Measurements from ENCODE around the gene NRXN2. TPM values are rescaled to one million over a fixed set of nuclear protein-coding genes. Genes with fewer than 3 reads are reported as not detected.

The NRXN2 gene
- total and polyA plus RNA-seq, 2 donors (not counting 3 experiments of a cell fraction or from before 2014, with no cell fraction given) = not detected

DNA sequence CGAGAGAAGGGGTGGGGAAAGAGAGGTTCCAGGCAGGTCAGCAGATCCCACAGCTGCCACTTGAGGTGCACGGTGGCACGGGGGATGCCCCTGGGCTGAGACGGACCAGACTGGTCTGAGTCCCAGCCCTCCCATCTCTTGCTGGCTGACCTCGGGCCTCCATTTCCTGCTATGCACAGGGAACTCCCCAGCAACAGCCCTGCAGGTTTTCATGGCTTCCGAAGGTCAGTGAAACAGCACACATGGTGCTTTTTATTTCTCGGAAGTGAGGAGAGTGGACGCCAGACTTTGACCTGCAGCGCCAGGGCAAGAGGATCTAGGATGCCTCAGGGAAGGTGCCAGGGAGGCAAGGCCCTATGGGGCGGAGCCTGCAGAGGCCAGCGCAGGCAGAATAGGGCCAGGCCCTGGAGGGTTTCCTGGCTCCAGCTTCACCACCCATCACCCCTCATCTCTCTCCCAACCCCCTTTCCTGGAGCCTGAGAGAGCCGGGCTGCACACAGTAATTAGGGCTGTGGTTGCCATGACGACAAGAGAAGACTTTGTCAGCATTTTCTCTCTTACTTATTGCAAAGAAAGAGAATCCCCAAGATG is 102.5 kb downstream of the NRXN2 start:
- dilution Hi-C loops (cut with MboI; ENCODE audit: extremely low pct_ligation_motif_present, low sequenced_read_pairs) (no loop called here), intact Hi-C loops (cut with micrococcal nuclease) (no loop called here)
- Histone ChIP-seq H3K4me2 (ENCODE audit: insufficient read depth, low read length) (no peak overlapping the region), H4K20me1 (replicated peaks; ENCODE audit: control insufficient read depth, extremely low read depth, insufficient read depth, low read length) (no peaks in the 10 kb centered on the region), H3K9me1 (replicated peaks; ENCODE audit: control insufficient read depth, extremely low read depth, insufficient read depth, low read length) (no peaks in the 10 kb centered on the region), H3K27me3 (ENCODE audit: control insufficient read depth in 2 of 2, insufficient read depth in 2 of 2, low read length in 2 of 2) (no peaks in the 10 kb centered on the region), H3K79me2 (ENCODE audit: control insufficient read depth, insufficient read depth, low read length) (no peaks in the 10 kb centered on the region), H3K36me3 (ENCODE audit: control insufficient read depth in 2 of 2, extremely low read depth in 1 of 2, insufficient read depth in 2 of 2, low read length in 2 of 2) (no peaks in the 10 kb centered on the region), H3K9me3 (replicated peaks; ENCODE audit: control insufficient read depth, insufficient read depth, low read length) (no peaks in the 10 kb centered on the region), H3K9ac (replicated peaks; ENCODE audit: extremely low read depth, insufficient read depth, low read length) (no peak overlapping the region), H2AFZ (ENCODE audit: low read depth, low read length) (no peak overlapping the region), H3K27ac (ENCODE audit: insufficient read depth, low read depth, low read length) (no peak overlapping the region), H3K4me1 (ENCODE audit: control insufficient read depth, extremely low read depth, insufficient read depth, low read length) (no peaks in the 10 kb centered on the region), H3K4me3 (replicated peaks in 1 of 3; ENCODE audit: insufficient read depth in 1 of 3, low read depth in 1 of 3, low read length in 3 of 3) (no peak overlapping the region)
- TF ChIP-seq JUN (IDR thresholded peaks at IDR 0.05; ENCODE audit: borderline replicate concordance, insufficient read depth, insufficient read length, low read depth) = no peak
- TF ChIP-seq MYC (IDR thresholded peaks at IDR 0.05; ENCODE audit: low read depth, low read length) = no peak
- TF ChIP-seq, protein P1, sequence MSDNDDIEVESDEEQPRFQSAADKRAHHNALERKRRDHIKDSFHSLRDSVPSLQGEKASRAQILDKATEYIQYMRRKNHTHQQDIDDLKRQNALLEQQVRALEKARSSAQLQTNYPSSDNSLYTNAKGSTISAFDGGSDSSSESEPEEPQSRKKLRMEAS (IDR thresholded peaks at IDR 0.05; ENCODE audit: insufficient read depth, insufficient read length) = no peak
- TF ChIP-seq POLR2AphosphoS5 (IDR thresholded peaks at IDR 0.05; ENCODE audit: insufficient read depth, low read depth, low read length) = no peak
- TF ChIP-seq FOS (IDR thresholded peaks at IDR 0.05; ENCODE audit: borderline replicate concordance, insufficient read depth, low read length) = no peak
- TF ChIP-seq GATA2 (IDR thresholded peaks at IDR 0.05; ENCODE audit: insufficient read depth, insufficient read length, low read depth, low read length) = no peak
- no peak for TF ChIP-seq POLR2A (IDR thresholded peaks at IDR 0.05; ENCODE audit: low read depth, low read length)
- TF ChIP-seq EZH2 (IDR thresholded peaks at IDR 0.05; ENCODE audit: borderline replicate concordance, low read depth, low read length, severe bottlenecking) = no peak
- TF ChIP-seq, protein P2, sequence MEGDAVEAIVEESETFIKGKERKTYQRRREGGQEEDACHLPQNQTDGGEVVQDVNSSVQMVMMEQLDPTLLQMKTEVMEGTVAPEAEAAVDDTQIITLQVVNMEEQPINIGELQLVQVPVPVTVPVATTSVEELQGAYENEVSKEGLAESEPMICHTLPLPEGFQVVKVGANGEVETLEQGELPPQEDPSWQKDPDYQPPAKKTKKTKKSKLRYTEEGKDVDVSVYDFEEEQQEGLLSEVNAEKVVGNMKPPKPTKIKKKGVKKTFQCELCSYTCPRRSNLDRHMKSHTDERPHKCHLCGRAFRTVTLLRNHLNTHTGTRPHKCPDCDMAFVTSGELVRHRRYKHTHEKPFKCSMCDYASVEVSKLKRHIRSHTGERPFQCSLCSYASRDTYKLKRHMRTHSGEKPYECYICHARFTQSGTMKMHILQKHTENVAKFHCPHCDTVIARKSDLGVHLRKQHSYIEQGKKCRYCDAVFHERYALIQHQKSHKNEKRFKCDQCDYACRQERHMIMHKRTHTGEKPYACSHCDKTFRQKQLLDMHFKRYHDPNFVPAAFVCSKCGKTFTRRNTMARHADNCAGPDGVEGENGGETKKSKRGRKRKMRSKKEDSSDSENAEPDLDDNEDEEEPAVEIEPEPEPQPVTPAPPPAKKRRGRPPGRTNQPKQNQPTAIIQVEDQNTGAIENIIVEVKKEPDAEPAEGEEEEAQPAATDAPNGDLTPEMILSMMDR (IDR thresholded peaks at IDR 0.05; ENCODE audit: extremely low read depth in 1 of 2, insufficient read depth in 1 of 2, low read depth in 1 of 2, low read length in 2 of 2) = no peak
- FAIRE-seq = no peak
- DNase-seq (ENCODE audit: low read depth, low spot score) = peak; percentile 20
- POLR2A ChIA-PET = no interaction called here
- CTCF ChIA-PET = interaction anchor here (0.8 kb wide), 1 partner anchor 31 kb away, joined by 3 read pairs; no protein-coding TSS in a partner anchor
- no TSS peak for BruUV-seq (replicated peaks)

Measured in endothelial cell of umbilical vein (primary cell).